Thyroid gland (tissue), 4 donors: ENCODE results near the gene MRPL17. TPM values are rescaled to one million over a fixed set of nuclear protein-coding genes. Genes with fewer than 3 reads are reported as not detected.

Source experiments
- DNase-seq, 2 donors: peaks; one replicate each; pipeline ENCODE4 v3.0.0-alpha.2; 2019
- H3K27ac ChIP-seq, 3 donors: fragments of 200-600 bp; sonication (generic); 1 replicate in 2 of 3; 2 replicates in 1 of 3; pipeline ENCODE4 v1.5.1; 2016 to 2019; ENCODE audit warnings: mild to moderate bottlenecking in 1 of 3, moderate library complexity in 1 of 3
- H3K27me3 ChIP-seq: fragments of 200-600 bp; sonication (generic); one replicate; pipeline ENCODE4 v1.5.1; 2019
- H3K36me3 ChIP-seq, 2 donors: fragments of 200-600 bp; sonication (generic); one replicate each; pipeline ENCODE4 v1.5.1; 2016 to 2019
- H3K4me1 ChIP-seq, 2 donors: fragments of 200-600 bp; sonication (generic); one replicate each; pipeline ENCODE4 v1.5.1; 2017 to 2019
- H3K4me3 ChIP-seq, 3 donors: fragments of 200-600 bp; sonication (generic); replicated peaks in 1 of 3; 1 replicate in 2 of 3; 2 replicates in 1 of 3; pipeline ENCODE4 v1.5.1; 2016; ENCODE audit warnings: mild to moderate bottlenecking in 1 of 3
- H3K9me3 ChIP-seq: fragments of 200-600 bp; sonication (generic); one replicate; pipeline ENCODE4 v1.5.1; 2017
- POLR2A ChIP-seq, 2 donors: fragments of 450-650 bp; IDR thresholded peaks; one replicate each; pipeline ENCODE4 v1.6.1; 2017; ENCODE audit warnings: antibody characterized with exemption in 2 of 2, mild to moderate bottlenecking in 2 of 2, moderate library complexity in 1 of 2
- WGBS, 2 donors: methylation state at CpG; one replicate each; pipeline ENCODE4 v1.1.5; 2017; 5-methylcytosine and 5-hydroxymethylcytosine counted together
- intact Hi-C: fragments of 100-400 bp; cut with DNase I; formaldehyde crosslinking; loops from one replicate; pipeline ENCODE4 v1.15.1; 2023
- total RNA-seq, 4 donors: library from RNA; depleted of rRNA; stranded (reverse); fragments of >200 nt; gene quantifications; one replicate each; pipeline ENCODE4 v1.2.3, GENCODE V29; 2016
- TF ChIP-seq, protein P1 (sequence below), 6 experiments: fragments of 200-600 bp in 3 of 6; fragments of 450-650 bp in 3 of 6; sonication (generic) in 3 of 6; IDR thresholded peaks; one replicate each; pipeline ENCODE4 v1.5.1; 2016 to 2019; ENCODE audit warnings: antibody characterized with exemption in 6 of 6, mild to moderate bottlenecking in 2 of 6, inconsistent platforms in 1 of 6, moderate library complexity in 1 of 6

Gene MRPL17
- total RNA-seq, 4 donors from 2014 or later: 37.8 to 579 (median 144) TPM

DNA sequence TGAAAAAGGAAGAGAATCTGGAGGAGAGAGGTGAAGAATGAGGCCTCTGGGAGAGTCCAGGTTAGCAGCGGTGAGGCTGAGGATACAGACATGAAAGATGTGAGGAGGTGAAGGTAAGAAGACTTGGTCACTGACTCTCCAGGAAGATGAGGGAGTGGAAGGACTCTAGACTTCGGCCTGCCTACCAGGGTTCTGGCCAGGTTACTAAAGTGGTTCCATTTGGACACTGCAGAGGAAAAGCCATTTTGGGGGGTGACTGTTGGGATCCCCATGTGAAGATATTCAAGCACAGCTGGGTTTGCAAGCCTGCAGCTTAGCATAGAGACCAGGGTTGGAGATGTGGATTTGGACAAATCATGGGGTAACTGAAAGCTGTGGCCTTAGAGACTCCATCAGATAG is 35.3 kb downstream of the MRPL17 start:
- Histone ChIP-seq H3K4me1 (peaks cover 0 to 16% of the 10 kb centered on the region in 2 donors), H3K4me3 (no peak overlapping the region), H3K36me3 (no peaks in the 10 kb centered on the region), H3K9me3 (no peaks in the 10 kb centered on the region), H3K27ac (peak overlapping the region in 2 of 3 donors; percentile 42 to 68), H3K27me3 (no peaks in the 10 kb centered on the region)
- 89 to 92% methylated on average over 2 of the region's 2 CpGs for WGBS, 2 donors
- intact Hi-C loops: no loop called here
- TF ChIP-seq, protein P1, sequence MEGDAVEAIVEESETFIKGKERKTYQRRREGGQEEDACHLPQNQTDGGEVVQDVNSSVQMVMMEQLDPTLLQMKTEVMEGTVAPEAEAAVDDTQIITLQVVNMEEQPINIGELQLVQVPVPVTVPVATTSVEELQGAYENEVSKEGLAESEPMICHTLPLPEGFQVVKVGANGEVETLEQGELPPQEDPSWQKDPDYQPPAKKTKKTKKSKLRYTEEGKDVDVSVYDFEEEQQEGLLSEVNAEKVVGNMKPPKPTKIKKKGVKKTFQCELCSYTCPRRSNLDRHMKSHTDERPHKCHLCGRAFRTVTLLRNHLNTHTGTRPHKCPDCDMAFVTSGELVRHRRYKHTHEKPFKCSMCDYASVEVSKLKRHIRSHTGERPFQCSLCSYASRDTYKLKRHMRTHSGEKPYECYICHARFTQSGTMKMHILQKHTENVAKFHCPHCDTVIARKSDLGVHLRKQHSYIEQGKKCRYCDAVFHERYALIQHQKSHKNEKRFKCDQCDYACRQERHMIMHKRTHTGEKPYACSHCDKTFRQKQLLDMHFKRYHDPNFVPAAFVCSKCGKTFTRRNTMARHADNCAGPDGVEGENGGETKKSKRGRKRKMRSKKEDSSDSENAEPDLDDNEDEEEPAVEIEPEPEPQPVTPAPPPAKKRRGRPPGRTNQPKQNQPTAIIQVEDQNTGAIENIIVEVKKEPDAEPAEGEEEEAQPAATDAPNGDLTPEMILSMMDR (IDR thresholded peaks at IDR 0.05): no peak
- TF ChIP-seq POLR2A (IDR thresholded peaks at IDR 0.05): no peak
- DNase-seq: no peak

DNA sequence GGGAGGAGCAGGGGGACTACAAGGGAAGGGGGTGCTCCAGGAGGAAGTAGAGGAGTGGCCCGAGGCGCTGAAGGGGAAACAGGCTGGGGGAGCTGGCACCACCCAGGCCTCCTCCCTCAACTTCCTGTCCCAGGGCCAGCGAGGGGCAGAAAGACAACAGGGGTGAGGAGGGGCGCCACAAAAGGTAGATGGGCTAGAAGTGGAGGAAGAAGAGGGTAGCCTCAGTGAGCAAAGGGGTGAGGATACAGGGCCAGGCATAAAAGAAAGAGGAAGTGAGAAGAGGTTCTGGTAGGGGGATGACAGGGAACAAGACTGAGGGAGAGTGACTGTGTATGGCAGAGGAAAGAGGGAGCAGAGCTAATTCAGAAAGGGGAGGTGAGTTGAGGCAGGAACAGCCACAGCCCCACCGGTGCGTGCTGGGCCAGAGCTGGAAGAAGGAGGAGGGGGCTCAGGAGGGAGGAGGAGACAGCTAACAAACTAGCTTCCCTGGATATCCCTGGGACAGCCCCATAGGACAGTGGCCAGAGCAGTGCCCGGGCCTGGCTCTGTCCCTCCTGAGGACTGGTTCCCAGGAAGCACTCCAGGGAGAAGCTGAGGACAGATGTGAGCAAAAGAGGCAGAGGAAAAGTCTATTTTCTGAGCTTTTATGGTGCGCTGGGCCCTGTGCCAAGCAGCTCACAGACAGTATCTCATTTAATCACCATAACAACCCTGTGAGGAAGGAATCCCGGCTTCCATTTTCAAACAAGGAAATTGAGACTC is 36.0 kb downstream of the MRPL17 start:
- no peaks in the 10 kb centered on the region for H3K36me3 ChIP-seq
- no peak overlapping the region for H3K4me3 ChIP-seq
- H3K4me1 ChIP-seq: peaks cover 0 to 16% of the 10 kb centered on the region in 2 donors
- peak overlapping the region in 2 of 3 donors; percentile 42 to 68 for H3K27ac ChIP-seq
- H3K9me3 ChIP-seq: no peaks in the 10 kb centered on the region
- no peak for TF ChIP-seq POLR2A (IDR thresholded peaks at IDR 0.05)
- TF ChIP-seq, protein P1 (IDR thresholded peaks at IDR 0.05): no peak
- H3K27me3 ChIP-seq: no peaks in the 10 kb centered on the region
- DNase-seq: no peak
- WGBS, 2 donors: 49 to 51% methylated on average over 9 of the region's 9 CpGs
- intact Hi-C loops: no loop called here

DNA sequence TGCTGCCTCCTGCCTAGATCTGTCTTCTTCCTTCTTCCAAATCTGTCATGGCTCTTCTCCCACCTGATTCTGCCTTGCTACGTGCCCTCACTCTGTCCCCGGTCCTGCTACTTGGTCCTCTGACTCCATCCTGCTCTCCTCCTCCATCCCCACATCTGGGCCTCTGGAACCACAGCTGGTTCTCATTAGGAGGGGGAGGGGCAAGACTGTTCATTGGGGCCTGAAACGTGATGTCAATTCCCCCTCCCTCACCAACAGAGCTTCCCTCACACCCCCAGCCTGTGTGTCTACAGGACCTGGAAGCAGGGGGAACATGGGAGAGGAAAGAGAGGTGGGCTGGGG is 36.6 kb downstream of the MRPL17 start:
- H3K27ac ChIP-seq: peak overlapping the region in 2 of 3 donors; percentile 42 to 68
- 49 to 68% methylated on average over 3 of the region's 3 CpGs for WGBS, 2 donors
- H3K4me1 ChIP-seq: peaks cover 0 to 16% of the 10 kb centered on the region in 2 donors
- no peak overlapping the region for H3K4me3 ChIP-seq
- no peaks in the 10 kb centered on the region for H3K9me3 ChIP-seq
- no peak for TF ChIP-seq POLR2A (IDR thresholded peaks at IDR 0.05)
- TF ChIP-seq, protein P1 (IDR thresholded peaks at IDR 0.05): no peak
- intact Hi-C loops: no loop called here
- no peaks in the 10 kb centered on the region for H3K27me3 ChIP-seq
- H3K36me3 ChIP-seq: no peaks in the 10 kb centered on the region
- DNase-seq: no peak

DNA sequence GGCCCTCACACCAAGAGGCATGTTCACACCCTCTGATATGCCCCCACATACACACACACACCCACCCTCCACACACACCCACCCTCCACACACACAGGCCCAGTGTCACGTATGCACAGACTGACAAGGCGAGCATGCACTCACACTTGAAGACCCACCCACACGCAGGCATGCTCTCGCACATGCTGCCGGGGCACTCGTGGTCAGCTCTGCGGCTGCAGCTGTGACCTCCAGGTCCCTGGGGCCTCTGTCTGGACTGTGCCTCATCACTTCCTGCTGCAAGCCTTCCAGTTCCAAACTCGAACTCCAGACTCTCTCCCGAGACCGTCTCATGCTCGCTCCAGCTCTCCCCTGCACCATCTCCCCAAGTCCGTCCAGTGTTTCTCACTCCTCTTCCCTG is 37.1 kb downstream of the MRPL17 start:
- no peaks in the 10 kb centered on the region for H3K27me3 ChIP-seq
- TF ChIP-seq, protein P1 (IDR thresholded peaks at IDR 0.05): no peak
- TF ChIP-seq POLR2A (IDR thresholded peaks at IDR 0.05): no peak
- WGBS, 2 donors: 66 to 68% methylated on average over 12 of the region's 12 CpGs
- no peaks in the 10 kb centered on the region for H3K36me3 ChIP-seq
- DNase-seq: no peak
- H3K4me3 ChIP-seq: no peak overlapping the region
- peak overlapping the region in 2 of 3 donors; percentile 42 to 68 for H3K27ac ChIP-seq
- intact Hi-C loops: no loop called here
- peaks cover 0 to 16% of the 10 kb centered on the region in 2 donors for H3K4me1 ChIP-seq
- H3K9me3 ChIP-seq: no peaks in the 10 kb centered on the region

DNA sequence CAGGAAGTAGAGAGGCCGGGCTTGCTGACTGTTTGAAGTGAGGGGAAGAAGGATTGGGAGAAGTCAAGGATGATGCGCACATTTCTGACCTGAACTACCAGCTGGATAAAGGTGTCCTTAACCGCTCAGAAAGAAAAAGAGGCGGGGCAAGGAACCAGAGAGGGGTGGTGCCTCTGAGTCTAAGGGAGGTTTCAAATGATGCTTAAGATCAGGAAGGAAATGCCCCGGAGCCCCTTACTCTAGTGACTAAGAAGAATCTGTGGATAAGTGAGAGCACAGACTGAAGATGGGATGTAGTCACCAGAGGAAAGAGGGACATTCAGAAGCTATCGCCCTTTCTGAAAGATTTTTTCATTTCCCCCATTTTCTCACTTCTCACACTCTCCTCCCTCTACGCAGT is 40.2 kb downstream of the MRPL17 start:
- DNase-seq: no peak
- no peaks in the 10 kb centered on the region for H3K36me3 ChIP-seq
- no peaks in the 10 kb centered on the region for H3K9me3 ChIP-seq
- no peaks in the 10 kb centered on the region for H3K27me3 ChIP-seq
- H3K4me1 ChIP-seq: peaks cover 5 to 22% of the 10 kb centered on the region in 2 donors
- intact Hi-C loops: no loop called here
- 84 to 85% methylated on average over 7 of the region's 7 CpGs for WGBS, 2 donors
- no peak overlapping the region for H3K27ac ChIP-seq
- H3K4me3 ChIP-seq: no peak overlapping the region
- no peak for TF ChIP-seq POLR2A (IDR thresholded peaks at IDR 0.05)
- TF ChIP-seq, protein P1 (IDR thresholded peaks at IDR 0.05): no peak
